Measurements from ENCODE around the gene RFESD.
"Not testable (repeated sequence)": the region's sequence is repeated elsewhere in the genome, so short reads cannot be mapped to it uniquely, and the experiment has no call there.

RFESD gene

GRCh38 chr5:95646226-95646568, 380 bp upstream of the RFESD start:
- H3K4me3 ChIP-seq (ENCODE audit: low read depth, low read length): not testable (repeated sequence)

GRCh38 chr5:95647886-95648860, 1.6 kb downstream of the RFESD start:
- H4K8ac ChIP-seq (ENCODE audit: low read depth, low read length): no peak overlapping the region
- H4K91ac ChIP-seq (ENCODE audit: low read depth, low read length): no peak overlapping the region
- DNase-seq: peak; percentile 19 to 85
- no peak overlapping the region for H3K18ac ChIP-seq (ENCODE audit: low read length)
- H3K4me2 ChIP-seq (ENCODE audit: low read length): no peak overlapping the region
- H3K79me1 ChIP-seq (ENCODE audit: low read length): peaks cover 6% of the 10 kb centered on the region
- no peak overlapping the region for H3K14ac ChIP-seq (ENCODE audit: low read length)
- H3K4me1 ChIP-seq (ENCODE audit: control insufficient read depth in 1 of 2, insufficient read depth in 2 of 2, low read length in 2 of 2): peaks cover 0 to 3% of the 10 kb centered on the region in 2 experiments
- no CpG with 5 or more reads among the region's 12 CpGs for WGBS (ENCODE audit: extremely low coverage, insufficient coverage, insufficient read length)
- no peaks in the 10 kb centered on the region for H3K9me3 ChIP-seq (ENCODE audit: insufficient read depth, low read depth, low read length)
- H3K27ac ChIP-seq (ENCODE audit: low read depth, low read length): no peak overlapping the region
- peak overlapping the region; percentile 51 for H2BK120ac ChIP-seq (ENCODE audit: insufficient read depth, low read length, poor library complexity)
- no peaks in the 10 kb centered on the region for H3K27me3 ChIP-seq (ENCODE audit: insufficient read depth, low read length)
- H2BK5ac ChIP-seq (ENCODE audit: low read depth, low read length, poor library complexity): no peak overlapping the region
- no peaks in the 10 kb centered on the region for H3K36me3 ChIP-seq (ENCODE audit: control insufficient read depth in 1 of 2, insufficient read depth in 2 of 2, low read length in 2 of 2)
- no peak overlapping the region for H3K23ac ChIP-seq (ENCODE audit: low read length)
- no peak overlapping the region for H3K4me3 ChIP-seq (ENCODE audit: low read depth, low read length)
- no peak overlapping the region for H4K12ac ChIP-seq (ENCODE audit: low read depth, low read length)
- no peak overlapping the region for H2AK5ac ChIP-seq (ENCODE audit: low read length)
- H2BK12ac ChIP-seq (ENCODE audit: low read length): no peak overlapping the region
- H3K79me2 ChIP-seq (ENCODE audit: control insufficient read depth, insufficient read depth, low read length, poor library complexity): no peaks in the 10 kb centered on the region
- no peak overlapping the region for H3K9ac ChIP-seq (ENCODE audit: low read length)
- no peak overlapping the region for H2AFZ ChIP-seq (ENCODE audit: insufficient read depth, low read length, poor library complexity)
- H3K4ac ChIP-seq (ENCODE audit: low read depth, low read length): no peak overlapping the region

More at GRCh38 chr5:95646226-95646568, 380 bp upstream of the RFESD start:
- H3K79me1 ChIP-seq (ENCODE audit: low read length); H3K36me3 ChIP-seq (ENCODE audit: control insufficient read depth in 1 of 2, insufficient read depth in 2 of 2, low read length in 2 of 2); H4K12ac ChIP-seq (ENCODE audit: low read depth, low read length); H3K9ac ChIP-seq (ENCODE audit: low read length); H3K23ac ChIP-seq (ENCODE audit: low read length); H3K4ac ChIP-seq (ENCODE audit: low read depth, low read length); H3K18ac ChIP-seq (ENCODE audit: low read length); H2BK12ac ChIP-seq (ENCODE audit: low read length); H2BK120ac ChIP-seq (ENCODE audit: insufficient read depth, low read length, poor library complexity); H3K27ac ChIP-seq (ENCODE audit: low read depth, low read length); H3K27me3 ChIP-seq (ENCODE audit: insufficient read depth, low read length); H3K4me1 ChIP-seq (ENCODE audit: control insufficient read depth in 1 of 2, insufficient read depth in 2 of 2, low read length in 2 of 2); H3K79me2 ChIP-seq (ENCODE audit: control insufficient read depth, insufficient read depth, low read length, poor library complexity); H3K9me3 ChIP-seq (ENCODE audit: insufficient read depth, low read depth, low read length); H2AFZ ChIP-seq (ENCODE audit: insufficient read depth, low read length, poor library complexity); DNase-seq; H4K8ac ChIP-seq (ENCODE audit: low read depth, low read length); H2AK5ac ChIP-seq (ENCODE audit: low read length); H3K14ac ChIP-seq (ENCODE audit: low read length): not testable (repeated sequence)
- WGBS (ENCODE audit: extremely low coverage, insufficient coverage, insufficient read length): no CpG with 5 or more reads among the region's 17 CpGs
- Histone ChIP-seq H4K91ac (ENCODE audit: low read depth, low read length) (peak overlapping the region; percentile 27), H2BK5ac (ENCODE audit: low read depth, low read length, poor library complexity) (peak overlapping the region; percentile 43), H3K4me2 (ENCODE audit: low read length) (peak overlapping the region; percentile 83)

- Histone ChIP-seq H3K27ac (ENCODE audit: low read depth, low read length) (no peak overlapping the region), H3K18ac (ENCODE audit: low read length) (no peak overlapping the region), H2AK5ac (ENCODE audit: low read length) (no peak overlapping the region), H3K9ac (ENCODE audit: low read length) (no peak overlapping the region), H4K12ac (ENCODE audit: low read depth, low read length) (no peak overlapping the region), H2BK12ac (ENCODE audit: low read length) (no peak overlapping the region), H2BK120ac (ENCODE audit: insufficient read depth, low read length, poor library complexity) (no peak overlapping the region), H3K14ac (ENCODE audit: low read length) (no peak overlapping the region), H3K9me3 (ENCODE audit: insufficient read depth, low read depth, low read length) (no peaks in the 10 kb centered on the region), H2BK5ac (ENCODE audit: low read depth, low read length, poor library complexity) (no peak overlapping the region), H3K79me1 (ENCODE audit: low read length) (peaks cover 6% of the 10 kb centered on the region), H3K4ac (ENCODE audit: low read depth, low read length) (no peak overlapping the region), H3K27me3 (ENCODE audit: insufficient read depth, low read length) (no peaks in the 10 kb centered on the region), H4K91ac (ENCODE audit: low read depth, low read length) (no peak overlapping the region), H3K4me1 (ENCODE audit: control insufficient read depth in 1 of 2, insufficient read depth in 2 of 2, low read length in 2 of 2) (peaks cover 0 to 3% of the 10 kb centered on the region in 2 experiments), H3K4me2 (ENCODE audit: low read length) (no peak overlapping the region), H3K4me3 (ENCODE audit: low read depth, low read length) (no peak overlapping the region), H3K36me3 (ENCODE audit: control insufficient read depth in 1 of 2, insufficient read depth in 2 of 2, low read length in 2 of 2) (no peaks in the 10 kb centered on the region), H3K79me2 (ENCODE audit: control insufficient read depth, insufficient read depth, low read length, poor library complexity) (no peaks in the 10 kb centered on the region), H4K8ac (ENCODE audit: low read depth, low read length) (no peak overlapping the region), H3K23ac (ENCODE audit: low read length) (no peak overlapping the region), H2AFZ (ENCODE audit: insufficient read depth, low read length, poor library complexity) (no peak overlapping the region)
- DNase-seq: peak in 1 of 2 donors; percentile 44
Measured at GRCh38 chr5:95649274-95649673, 2.7 kb downstream of the RFESD start.

- no peak overlapping the region for H2AFZ ChIP-seq (ENCODE audit: insufficient read depth, low read length, poor library complexity)
- no peak overlapping the region for H2BK12ac ChIP-seq (ENCODE audit: low read length)
- no peak overlapping the region for H3K4ac ChIP-seq (ENCODE audit: low read depth, low read length)
- H3K79me1 ChIP-seq (ENCODE audit: low read length): peaks cover 6% of the 10 kb centered on the region
- H3K14ac ChIP-seq (ENCODE audit: low read length): no peak overlapping the region
- no peak overlapping the region for H3K4me3 ChIP-seq (ENCODE audit: low read depth, low read length)
- H3K9me3 ChIP-seq (ENCODE audit: insufficient read depth, low read depth, low read length): no peaks in the 10 kb centered on the region
- H3K4me2 ChIP-seq (ENCODE audit: low read length): no peak overlapping the region
- H2AK5ac ChIP-seq (ENCODE audit: low read length): no peak overlapping the region
- H2BK5ac ChIP-seq (ENCODE audit: low read depth, low read length, poor library complexity): no peak overlapping the region
- no peak overlapping the region for H4K12ac ChIP-seq (ENCODE audit: low read depth, low read length)
- H3K9ac ChIP-seq (ENCODE audit: low read length): no peak overlapping the region
- H3K23ac ChIP-seq (ENCODE audit: low read length): no peak overlapping the region
- H4K8ac ChIP-seq (ENCODE audit: low read depth, low read length): no peak overlapping the region
- no peak for DNase-seq
- H4K91ac ChIP-seq (ENCODE audit: low read depth, low read length): no peak overlapping the region
- no peaks in the 10 kb centered on the region for H3K79me2 ChIP-seq (ENCODE audit: control insufficient read depth, insufficient read depth, low read length, poor library complexity)
- peaks cover 0 to 3% of the 10 kb centered on the region in 2 experiments for H3K4me1 ChIP-seq (ENCODE audit: control insufficient read depth in 1 of 2, insufficient read depth in 2 of 2, low read length in 2 of 2)
- H2BK120ac ChIP-seq (ENCODE audit: insufficient read depth, low read length, poor library complexity): no peak overlapping the region
- H3K27me3 ChIP-seq (ENCODE audit: insufficient read depth, low read length): no peaks in the 10 kb centered on the region
- no peak overlapping the region for H3K18ac ChIP-seq (ENCODE audit: low read length)
- H3K27ac ChIP-seq (ENCODE audit: low read depth, low read length): no peak overlapping the region
- H3K36me3 ChIP-seq (ENCODE audit: control insufficient read depth in 1 of 2, insufficient read depth in 2 of 2, low read length in 2 of 2): no peaks in the 10 kb centered on the region
Measured at GRCh38 chr5:95649842-95650620, 3.5 kb downstream of the RFESD start.

All from trophoblast cell (in vitro differentiated cells and primary cell).